ENCODE results near the gene PGS1.

The PGS1 gene

DNA sequence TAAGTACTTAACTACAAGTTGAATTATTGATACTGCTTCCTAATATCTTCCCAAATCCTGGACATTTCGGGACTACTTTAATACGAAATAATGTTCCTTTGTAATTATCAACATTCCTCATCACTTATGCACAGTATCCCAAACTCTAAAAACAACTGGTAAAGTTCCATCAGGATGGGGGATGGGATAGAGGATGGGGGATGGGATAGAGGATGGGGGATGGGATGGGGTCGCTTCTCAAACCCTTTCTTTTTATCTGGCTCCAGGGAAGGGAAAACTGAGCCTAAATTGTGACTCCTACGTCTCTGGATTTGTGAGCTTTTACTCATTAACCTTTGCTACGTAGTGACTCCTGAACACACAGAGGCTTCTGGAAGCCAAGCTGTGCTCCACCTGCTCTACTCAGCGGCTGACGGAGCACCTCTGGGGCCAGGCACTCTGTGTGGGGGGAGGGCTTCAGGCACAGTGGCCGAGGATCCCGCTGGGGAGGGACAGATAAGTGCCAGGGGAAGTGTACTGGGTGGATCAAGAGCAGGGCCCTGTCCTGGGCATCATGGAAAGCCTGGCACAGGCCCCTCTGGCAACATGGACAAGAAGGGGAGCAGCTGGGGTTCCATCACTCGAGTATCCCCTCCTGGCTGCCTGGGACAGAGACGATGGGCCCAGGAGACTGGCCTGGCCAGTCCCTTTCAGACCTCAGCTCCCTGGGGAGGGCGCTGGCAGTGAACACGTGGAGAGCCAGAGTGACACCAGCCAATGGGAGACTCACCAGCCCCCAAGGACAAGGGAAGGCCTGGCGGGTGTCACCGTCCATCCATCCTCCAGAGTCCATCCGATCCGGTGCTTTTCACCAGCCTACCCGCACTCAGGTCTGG lies 56.2 kb downstream of the PGS1 start:
- no peak for TF ChIP-seq CTCF (IDR thresholded peaks at IDR 0.05; ENCODE audit: borderline replicate concordance, insufficient read depth, low read depth, low read length)
- no peak overlapping the region for H3K4me3 ChIP-seq (ENCODE audit: low read depth, low read length)

GRCh38 chr17:78435330-78436005 lies 57.0 kb downstream of the PGS1 start:
- no peak for TF ChIP-seq CTCF (IDR thresholded peaks at IDR 0.05; ENCODE audit: borderline replicate concordance, insufficient read depth, low read depth, low read length)
- H3K4me3 ChIP-seq (ENCODE audit: low read depth, low read length): no peak overlapping the region

- no peak for TF ChIP-seq CTCF (IDR thresholded peaks at IDR 0.05; ENCODE audit: borderline replicate concordance, insufficient read depth, low read depth, low read length)
- H3K4me3 ChIP-seq (ENCODE audit: low read depth, low read length): no peak overlapping the region
Observed at GRCh38 chr17:78437508-78438169, 59.2 kb downstream of the PGS1 start.

GRCh38 chr17:78438271-78438691 lies 59.8 kb downstream of the PGS1 start:
- H3K4me3 ChIP-seq (ENCODE audit: low read depth, low read length): no peak overlapping the region
- no peak for TF ChIP-seq CTCF (IDR thresholded peaks at IDR 0.05; ENCODE audit: borderline replicate concordance, insufficient read depth, low read depth, low read length)

DNA sequence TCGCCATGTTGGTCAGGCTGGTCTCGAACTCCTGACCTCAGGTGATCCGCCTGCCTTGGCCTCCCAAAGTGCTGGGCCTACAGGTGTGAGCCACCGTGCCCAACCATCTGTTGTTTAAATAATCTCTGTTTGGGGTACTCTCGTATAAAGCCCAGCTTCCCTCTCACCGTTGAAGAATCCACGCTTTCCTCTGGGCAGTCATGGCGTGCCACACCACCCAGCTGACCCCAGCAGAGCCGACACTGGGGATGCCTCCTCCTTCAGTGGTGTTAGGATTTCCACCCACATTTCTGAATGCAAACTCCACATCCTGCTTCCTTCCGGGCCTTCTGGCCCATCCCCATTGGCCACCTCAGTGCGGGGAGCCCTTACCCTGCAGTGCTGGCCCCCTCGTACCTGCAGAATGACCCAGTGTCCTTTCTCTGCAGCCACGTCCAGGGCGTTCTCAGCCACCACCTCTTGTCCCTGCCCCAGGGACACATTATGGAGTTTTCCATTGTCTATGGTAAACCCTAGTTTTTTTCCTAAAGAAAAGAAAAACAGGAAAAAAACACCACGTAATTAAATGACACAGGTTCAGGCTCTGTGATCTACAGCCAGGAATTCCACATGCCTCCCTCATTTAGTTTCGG lies 60.4 kb downstream of the PGS1 start:
- no peak for TF ChIP-seq CTCF (IDR thresholded peaks at IDR 0.05; ENCODE audit: borderline replicate concordance, insufficient read depth, low read depth, low read length)
- no peak overlapping the region for H3K4me3 ChIP-seq (ENCODE audit: low read depth, low read length)

DNA sequence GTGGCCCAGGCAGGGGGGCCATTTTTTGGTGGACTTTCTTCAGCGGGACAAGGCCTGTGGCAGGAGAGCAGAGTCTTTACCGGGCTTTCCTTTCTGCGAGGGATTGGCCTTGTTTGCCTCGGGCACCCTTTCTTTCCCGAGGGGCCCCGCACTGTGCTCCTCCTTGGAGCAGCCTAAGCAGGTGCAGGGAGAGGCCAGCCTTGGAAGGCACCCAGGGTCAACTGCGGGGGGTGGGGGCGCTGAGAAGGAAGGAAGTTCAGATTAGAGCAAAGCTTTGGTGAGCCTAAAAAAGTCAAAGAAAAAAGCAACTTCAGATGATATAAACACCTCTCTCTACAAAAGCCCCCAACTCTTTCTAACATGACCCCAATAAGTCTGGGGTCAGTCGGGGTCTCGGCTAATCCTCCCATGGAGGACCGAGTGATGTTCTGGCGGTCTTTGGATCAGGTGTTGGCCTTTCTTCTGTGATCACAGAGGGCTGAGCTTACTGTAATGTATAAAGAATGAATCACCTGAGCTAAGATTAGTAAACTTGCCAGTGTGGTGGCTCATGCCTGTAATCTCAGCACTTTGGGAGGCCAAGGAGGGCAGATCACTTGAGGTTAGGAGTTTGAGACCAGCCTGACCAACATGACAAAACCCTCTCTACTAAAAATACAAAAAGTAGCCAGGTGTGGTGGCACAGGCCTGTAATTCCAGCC lies 63.0 kb downstream of the PGS1 start:
- TF ChIP-seq CTCF (IDR thresholded peaks at IDR 0.05; ENCODE audit: borderline replicate concordance, insufficient read depth, low read depth, low read length): no peak
- H3K4me3 ChIP-seq (ENCODE audit: low read depth, low read length): no peak overlapping the region

Data from GM12875 (cell line).